SK-N-SH (cell line): ENCODE results near the gene TSEN2. TPM values are rescaled to one million over a fixed set of nuclear protein-coding genes. Genes with fewer than 3 reads are reported as not detected.

Experiments
- CTCF ChIA-PET: fragments of 300-600, 350-600 bp; formaldehyde crosslinking; extraction: SDS; loops from one replicate; lab custom pipeline; 2021; lab: Yijun Ruan, JAX
- POLR2A ChIA-PET: fragments of 350-600 bp; sonication (Branson Sonifier 250); formaldehyde crosslinking; extraction: SDS; loops from one replicate; lab custom pipeline; 2020; ENCODE audit warnings: antibody characterized with exemption, inconsistent platforms; lab: Yijun Ruan, JAX
- DNase-seq: peaks from one replicate; pipeline ENCODE4 v3.0.0; 2012
- H2AFZ ChIP-seq: fragments of 200-600 bp; sonication (generic); 2 replicates; pipeline ENCODE4 v1.8.1; 2016; ENCODE audit warnings: antibody characterized with exemption, mild to moderate bottlenecking, low read depth
- H3F3A ChIP-seq: fragments of 200-600 bp; sonication (generic); replicated peaks from 2 replicates; pipeline ENCODE3; 2016; ENCODE audit warnings: antibody characterized with exemption, mild to moderate bottlenecking; ENCODE audit not compliant: insufficient read depth
- H3K27ac ChIP-seq, 2 experiments: fragments of 200-500 bp in 1 of 2; fragments of 200-600 bp in 1 of 2; sonication (Bioruptor generic) in 1 of 2; sonication (generic), shearing (Covaris generic) in 1 of 2; 2 replicates each; pipeline versions ENCODE4 v1.5.1 to v1.6.1; 2014 to 2016; ENCODE audit warnings: low read depth in 2 of 2, inconsistent platforms in 1 of 2, low read length in 1 of 2, mild to moderate bottlenecking in 1 of 2, mixed read lengths in 1 of 2
- H3K27me3 ChIP-seq: fragments of 200-600 bp; sonication (generic), shearing (Covaris generic); 2 replicates; pipeline ENCODE4 v1.6.1; 2016; ENCODE audit warnings: mixed run types; ENCODE audit not compliant: insufficient read depth
- H3K36me3 ChIP-seq, 2 experiments: fragments of 200-500 bp in 1 of 2; fragments of 200-600 bp in 1 of 2; sonication (Bioruptor generic) in 1 of 2; sonication (generic) in 1 of 2; replicated peaks in 1 of 2; 2 replicates each; pipeline versions ENCODE3 to v1.5.1; 2014 to 2016; ENCODE audit warnings: low read length in 1 of 2, mild to moderate bottlenecking in 1 of 2; ENCODE audit not compliant: insufficient read depth in 2 of 2, control insufficient read depth in 1 of 2
- H3K4me1 ChIP-seq, 2 experiments: fragments of 200-500 bp in 1 of 2; fragments of 200-600 bp in 1 of 2; sonication (Bioruptor generic) in 1 of 2; sonication (generic), shearing (Covaris generic) in 1 of 2; 2 replicates each; pipeline versions ENCODE4 v1.5.1 to v1.6.1; 2014 to 2016; ENCODE audit warnings: low read depth in 1 of 2, low read length in 1 of 2, mixed run types in 1 of 2; ENCODE audit not compliant: insufficient read depth in 2 of 2, control insufficient read depth in 1 of 2
- H3K4me2 ChIP-seq: fragments of 200-600 bp; sonication (generic), shearing (Covaris generic); 2 replicates; pipeline ENCODE4 v1.6.1; 2017; ENCODE audit warnings: mixed run types
- H3K4me3 ChIP-seq, 2 experiments: fragments of 200-500 bp in 1 of 2; fragments of 200-600 bp in 1 of 2; sonication (Bioruptor generic) in 1 of 2; sonication (generic), shearing (Covaris generic) in 1 of 2; 2 replicates each; pipeline versions ENCODE4 v1.5.1 to v1.8.1; 2014 to 2016; ENCODE audit warnings: low read depth in 2 of 2, inconsistent platforms in 1 of 2, low read length in 1 of 2, mild to moderate bottlenecking in 1 of 2, mixed read lengths in 1 of 2, moderate library complexity in 1 of 2
- H3K79me2 ChIP-seq: fragments of 200-600 bp; sonication (generic); 2 replicates; pipeline ENCODE4 v1.8.1; 2017; ENCODE audit warnings: mild to moderate bottlenecking; ENCODE audit not compliant: insufficient read depth
- H3K9ac ChIP-seq: fragments of 200-600 bp; sonication (generic); 2 replicates; pipeline ENCODE4 v1.6.1; 2017; ENCODE audit warnings: mixed run types
- H3K9me2 ChIP-seq: fragments of 200-600 bp; sonication (generic); 2 replicates; pipeline ENCODE4 v1.6.1; 2017; ENCODE audit warnings: mixed run types
- H3K9me3 ChIP-seq: fragments of 200-600 bp; sonication (generic); 2 replicates; pipeline ENCODE4 v1.6.1; 2017; ENCODE audit warnings: mixed run types, mild to moderate bottlenecking, moderate library complexity
- H4K20me1 ChIP-seq: fragments of 200-600 bp; sonication (generic); 2 replicates; pipeline ENCODE4 v1.6.1; 2017; ENCODE audit warnings: mild to moderate bottlenecking, mixed run types; ENCODE audit not compliant: insufficient read depth
- EP300 ChIP-seq, 2 experiments: IDR thresholded peaks; 2 replicates each; pipeline versions ENCODE4 v1.4.0 to v1.6.1; 2012; ENCODE audit warnings: borderline replicate concordance in 1 of 2, low read depth in 1 of 2, low read length in 1 of 2
- FOSL2 ChIP-seq: IDR thresholded peaks from 2 replicates; pipeline ENCODE4 v1.4.0; 2012; ENCODE audit warnings: low read depth, mild to moderate bottlenecking, moderate library complexity, borderline replicate concordance
- FOXJ3 ChIP-seq: sonication (generic); formaldehyde crosslinking; IDR thresholded peaks from 2 replicates; pipeline ENCODE4 v1.5.1; 2020; ENCODE audit warnings: mild to moderate bottlenecking, missing genetic modification reagents
- FOXM1 ChIP-seq: IDR thresholded peaks from 2 replicates; pipeline ENCODE4 v1.4.0; 2012; ENCODE audit warnings: low read depth, mild to moderate bottlenecking
- GATA2 ChIP-seq: sonication (generic); formaldehyde crosslinking; IDR thresholded peaks from 2 replicates; pipeline ENCODE4 v1.5.0; 2020; ENCODE audit warnings: mild to moderate bottlenecking, missing genetic modification reagents
- MEF2A ChIP-seq: IDR thresholded peaks from 2 replicates; pipeline ENCODE4 v1.4.0; 2012; ENCODE audit warnings: low read depth, borderline replicate concordance
- MXI1 ChIP-seq: IDR thresholded peaks from 2 replicates; pipeline ENCODE4 v1.6.1; 2012; ENCODE audit warnings: mild to moderate bottlenecking, low read depth, low read length, improper control_type of control experiment
- RAD21 ChIP-seq: IDR thresholded peaks from 2 replicates; pipeline ENCODE4 v1.6.1; 2012; ENCODE audit warnings: mild to moderate bottlenecking, low read length
- RCOR1 ChIP-seq: fragments of 150-350 bp; IDR thresholded peaks from 2 replicates; pipeline ENCODE4 v1.6.1; 2017; ENCODE audit warnings: antibody characterized with exemption, low read length
- RFX5 ChIP-seq: IDR thresholded peaks from 2 replicates; pipeline ENCODE4 v1.6.1; 2012; ENCODE audit warnings: mild to moderate bottlenecking, improper control_type of control experiment, low read length
- SIN3A ChIP-seq: IDR thresholded peaks from 2 replicates; pipeline ENCODE4 v1.6.1; 2012; ENCODE audit warnings: low read depth, mild to moderate bottlenecking, low read length, moderate library complexity, borderline replicate concordance
- SMC3 ChIP-seq: IDR thresholded peaks from 2 replicates; pipeline ENCODE4 v1.6.1; 2012; ENCODE audit warnings: low read depth, low read length, improper control_type of control experiment
- TAF1 ChIP-seq: IDR thresholded peaks from 2 replicates; pipeline ENCODE4 v1.6.1; 2012; ENCODE audit warnings: low read depth, mild to moderate bottlenecking, low read length, moderate library complexity, borderline replicate concordance
- TEAD4 ChIP-seq: IDR thresholded peaks from 2 replicates; pipeline ENCODE4 v1.4.0; 2012; ENCODE audit warnings: mild to moderate bottlenecking, borderline replicate concordance; ENCODE audit not compliant: insufficient read depth
- YY1 ChIP-seq: IDR thresholded peaks from 2 replicates; pipeline ENCODE4 v1.4.0; 2012; ENCODE audit warnings: low read depth, mild to moderate bottlenecking
- WGBS: methylation state at CpG from one replicate; pipeline ENCODE4 v1.1.6; 2017; ENCODE audit warnings: low lambda C conversion rate; 5-methylcytosine and 5-hydroxymethylcytosine counted together
- polyA plus RNA-seq, 3 experiments: library from polyadenylated mRNA; depleted of rRNA; stranded (reverse); fragments of >200 nt; gene quantifications; 2 replicates each; pipeline ENCODE4 v1.2.3, GENCODE V29; 2012
- TF ChIP-seq, protein P1 (sequence below): fragments of 150-350 bp; IDR thresholded peaks from 2 replicates; pipeline ENCODE4 v1.6.1; 2017; ENCODE audit warnings: antibody characterized with exemption, low read length, low read depth, borderline replicate concordance
- TF ChIP-seq, protein P2 (sequence below): IDR thresholded peaks from 2 replicates; pipeline ENCODE4; 2012
- TF ChIP-seq, protein P3 (sequence below): IDR thresholded peaks from 2 replicates; pipeline ENCODE4 v1.6.1; 2012; ENCODE audit warnings: mild to moderate bottlenecking, low read depth, low read length, moderate library complexity

TSEN2 gene
- polyA plus RNA-seq, 1 of the 3 experiments (the other 2 are of a cell fraction), result 13.0 TPM

DNA sequence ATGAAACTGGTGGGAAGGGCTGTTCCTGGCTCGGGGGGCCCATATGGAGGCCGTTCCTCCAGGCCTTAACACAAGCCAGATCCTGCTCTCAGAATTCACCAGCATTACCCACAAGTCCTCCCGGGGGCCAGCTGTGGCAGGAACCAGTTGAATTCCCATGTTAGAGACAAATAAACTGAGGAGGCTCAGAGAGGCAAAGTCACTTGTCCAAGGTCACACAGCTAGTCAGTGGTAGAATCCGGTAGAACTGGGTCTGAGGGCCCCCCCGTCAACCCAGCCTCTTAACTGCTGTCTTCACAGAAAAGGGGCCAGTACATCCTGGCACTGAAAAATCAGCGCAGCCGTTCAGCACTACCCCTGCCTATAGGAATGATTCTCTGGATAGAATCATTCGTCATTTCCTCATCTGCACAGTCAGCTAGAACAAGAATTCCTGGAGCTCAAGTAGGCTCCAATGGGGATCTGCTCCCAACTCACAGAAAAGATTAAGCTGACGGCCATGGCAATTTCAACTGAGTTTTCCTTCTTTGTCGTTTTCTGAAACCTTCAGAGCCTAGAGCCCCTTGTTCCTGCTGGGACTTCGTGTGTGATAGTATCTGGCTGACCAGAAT is 12.2 kb upstream of the TSEN2 start:
- POLR2A ChIA-PET, result no interaction called here
- H4K20me1 ChIP-seq, result no peaks in the 10 kb centered on the region
- no peak overlapping the region for H3K9ac ChIP-seq
- DNase-seq, result no peak
- CTCF ChIA-PET, result interaction anchor here (5.2 kb wide), 1 partner anchor 337 kb away, joined by 20 read pairs; no protein-coding TSS in a partner anchor
- no peaks in the 10 kb centered on the region for H3K9me2 ChIP-seq
- peaks cover 0 to 26% of the 10 kb centered on the region in 2 experiments; a peak in 2 of 4 replicates for H3K4me1 ChIP-seq
- no peak overlapping the region for H3K4me2 ChIP-seq
- peaks cover 13% of the 10 kb centered on the region for H3F3A ChIP-seq
- no peak overlapping the region for H3K4me3 ChIP-seq
- no peak overlapping the region for H2AFZ ChIP-seq
- H3K9me3 ChIP-seq, result no peaks in the 10 kb centered on the region
- TF ChIP-seq RAD21, result no peak
- no peak for TF ChIP-seq TAF1
- TF ChIP-seq YY1, result no peak
- TF ChIP-seq MEF2A, result no peak
- no peak for TF ChIP-seq FOXM1
- no peak for TF ChIP-seq FOXJ3 (CRISPR knock-in tag)
- TF ChIP-seq MXI1, result no peak
- TF ChIP-seq TEAD4, result no peak
- no peak for TF ChIP-seq RFX5
- no peak for TF ChIP-seq GATA2
- TF ChIP-seq SIN3A, result no peak
- TF ChIP-seq RCOR1, result no peak
- TF ChIP-seq, protein P1, sequence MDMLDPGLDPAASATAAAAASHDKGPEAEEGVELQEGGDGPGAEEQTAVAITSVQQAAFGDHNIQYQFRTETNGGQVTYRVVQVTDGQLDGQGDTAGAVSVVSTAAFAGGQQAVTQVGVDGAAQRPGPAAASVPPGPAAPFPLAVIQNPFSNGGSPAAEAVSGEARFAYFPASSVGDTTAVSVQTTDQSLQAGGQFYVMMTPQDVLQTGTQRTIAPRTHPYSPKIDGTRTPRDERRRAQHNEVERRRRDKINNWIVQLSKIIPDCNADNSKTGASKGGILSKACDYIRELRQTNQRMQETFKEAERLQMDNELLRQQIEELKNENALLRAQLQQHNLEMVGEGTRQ, result no peak
- no peak for TF ChIP-seq EP300 (IDR thresholded peaks at IDR 0.05; ENCODE audit: borderline replicate concordance in 1 of 2, low read depth in 1 of 2, low read length in 1 of 2)
- no peak for TF ChIP-seq FOSL2
- TF ChIP-seq, protein P2, sequence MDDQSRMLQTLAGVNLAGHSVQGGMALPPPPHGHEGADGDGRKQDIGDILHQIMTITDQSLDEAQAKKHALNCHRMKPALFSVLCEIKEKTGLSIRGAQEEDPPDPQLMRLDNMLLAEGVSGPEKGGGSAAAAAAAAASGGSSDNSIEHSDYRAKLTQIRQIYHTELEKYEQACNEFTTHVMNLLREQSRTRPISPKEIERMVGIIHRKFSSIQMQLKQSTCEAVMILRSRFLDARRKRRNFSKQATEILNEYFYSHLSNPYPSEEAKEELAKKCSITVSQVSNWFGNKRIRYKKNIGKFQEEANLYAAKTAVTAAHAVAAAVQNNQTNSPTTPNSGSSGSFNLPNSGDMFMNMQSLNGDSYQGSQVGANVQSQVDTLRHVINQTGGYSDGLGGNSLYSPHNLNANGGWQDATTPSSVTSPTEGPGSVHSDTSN, result no peak
- TF ChIP-seq, protein P3, sequence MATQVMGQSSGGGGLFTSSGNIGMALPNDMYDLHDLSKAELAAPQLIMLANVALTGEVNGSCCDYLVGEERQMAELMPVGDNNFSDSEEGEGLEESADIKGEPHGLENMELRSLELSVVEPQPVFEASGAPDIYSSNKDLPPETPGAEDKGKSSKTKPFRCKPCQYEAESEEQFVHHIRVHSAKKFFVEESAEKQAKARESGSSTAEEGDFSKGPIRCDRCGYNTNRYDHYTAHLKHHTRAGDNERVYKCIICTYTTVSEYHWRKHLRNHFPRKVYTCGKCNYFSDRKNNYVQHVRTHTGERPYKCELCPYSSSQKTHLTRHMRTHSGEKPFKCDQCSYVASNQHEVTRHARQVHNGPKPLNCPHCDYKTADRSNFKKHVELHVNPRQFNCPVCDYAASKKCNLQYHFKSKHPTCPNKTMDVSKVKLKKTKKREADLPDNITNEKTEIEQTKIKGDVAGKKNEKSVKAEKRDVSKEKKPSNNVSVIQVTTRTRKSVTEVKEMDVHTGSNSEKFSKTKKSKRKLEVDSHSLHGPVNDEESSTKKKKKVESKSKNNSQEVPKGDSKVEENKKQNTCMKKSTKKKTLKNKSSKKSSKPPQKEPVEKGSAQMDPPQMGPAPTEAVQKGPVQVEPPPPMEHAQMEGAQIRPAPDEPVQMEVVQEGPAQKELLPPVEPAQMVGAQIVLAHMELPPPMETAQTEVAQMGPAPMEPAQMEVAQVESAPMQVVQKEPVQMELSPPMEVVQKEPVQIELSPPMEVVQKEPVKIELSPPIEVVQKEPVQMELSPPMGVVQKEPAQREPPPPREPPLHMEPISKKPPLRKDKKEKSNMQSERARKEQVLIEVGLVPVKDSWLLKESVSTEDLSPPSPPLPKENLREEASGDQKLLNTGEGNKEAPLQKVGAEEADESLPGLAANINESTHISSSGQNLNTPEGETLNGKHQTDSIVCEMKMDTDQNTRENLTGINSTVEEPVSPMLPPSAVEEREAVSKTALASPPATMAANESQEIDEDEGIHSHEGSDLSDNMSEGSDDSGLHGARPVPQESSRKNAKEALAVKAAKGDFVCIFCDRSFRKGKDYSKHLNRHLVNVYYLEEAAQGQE, result no peak
- no peak for TF ChIP-seq SMC3
- no peak overlapping the region for H3K27ac ChIP-seq
- no peaks in the 10 kb centered on the region for H3K27me3 ChIP-seq
- WGBS, result 94% methylated on average over 11 of the region's 11 CpGs
- H3K36me3 ChIP-seq, result no peaks in the 10 kb centered on the region
- H3K79me2 ChIP-seq, result no peaks in the 10 kb centered on the region
